ENCODE data around the gene KCNQ1.

The KCNQ1 gene

GRCh38 chr11:2776351-2777061, 331.7 kb downstream of the KCNQ1 start:
- DNase-seq = no peak

DNA sequence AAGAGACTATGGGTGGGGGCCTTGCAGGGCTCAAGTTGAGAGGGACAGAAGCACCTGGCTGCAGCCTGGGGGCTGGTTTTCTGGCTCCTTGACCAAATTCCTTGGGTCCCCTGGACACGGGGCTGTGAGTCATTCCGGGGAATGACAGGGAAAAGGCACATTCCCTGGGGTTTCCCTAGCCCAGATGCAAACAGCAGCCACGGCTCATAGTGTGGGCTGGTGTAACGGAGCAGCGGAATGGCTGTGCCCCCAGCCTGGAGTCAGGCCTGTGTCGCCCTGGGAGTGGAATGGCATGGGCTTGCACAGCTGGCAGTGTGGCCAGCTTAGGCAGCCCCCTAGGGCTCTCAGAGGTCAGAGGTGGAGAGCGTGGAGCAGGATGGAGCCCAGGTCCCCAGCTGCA, 332.6 kb downstream of the KCNQ1 start:
- DNase-seq = no peak

- peak; percentile 69 for DNase-seq
Observed at GRCh38 chr11:2777871-2778629, 333.2 kb downstream of the KCNQ1 start.

DNA sequence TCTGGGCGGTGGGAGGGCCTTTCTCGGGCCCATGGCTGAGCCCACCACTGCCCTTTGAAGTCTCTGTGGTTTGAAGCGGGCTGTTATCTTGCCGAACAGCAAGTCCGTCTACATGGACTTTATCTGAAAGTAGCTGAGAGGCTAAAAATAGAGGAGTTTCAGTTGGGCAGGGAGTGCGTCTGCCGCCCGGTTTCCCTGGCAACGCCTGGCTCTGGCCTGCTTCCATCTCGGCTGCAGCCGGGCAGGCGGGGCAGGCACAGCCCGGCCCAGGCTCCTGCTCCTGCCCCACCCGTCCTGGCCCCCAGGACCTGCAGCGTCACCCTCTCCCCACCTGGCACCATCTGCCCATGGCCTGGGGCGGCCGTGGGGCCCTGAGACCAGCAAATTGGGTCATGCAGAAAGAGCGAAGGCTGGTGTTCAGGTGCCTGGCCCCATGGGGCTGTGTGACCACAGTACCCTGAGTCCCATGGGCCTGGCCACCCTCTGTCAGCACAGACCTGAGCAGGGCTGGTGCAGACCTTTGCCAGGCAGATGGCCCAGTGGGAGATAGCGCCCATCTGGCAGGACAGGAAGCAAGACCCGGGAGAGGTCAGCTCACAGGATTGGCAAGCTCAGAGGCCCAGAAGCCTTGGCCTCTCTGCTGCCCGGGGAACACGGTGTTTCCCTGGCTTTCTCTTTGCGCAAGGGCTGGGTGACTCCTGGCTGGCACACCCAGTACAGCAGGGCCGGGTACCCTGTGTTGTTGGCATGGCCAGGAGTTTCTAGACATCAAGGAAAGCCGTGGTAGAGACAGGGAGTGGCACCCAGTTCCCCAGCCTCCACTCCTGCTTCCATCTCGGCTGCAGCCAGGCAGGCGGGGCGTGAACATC, 334.1 kb downstream of the KCNQ1 start:
- DNase-seq = peak; percentile 71

DNA sequence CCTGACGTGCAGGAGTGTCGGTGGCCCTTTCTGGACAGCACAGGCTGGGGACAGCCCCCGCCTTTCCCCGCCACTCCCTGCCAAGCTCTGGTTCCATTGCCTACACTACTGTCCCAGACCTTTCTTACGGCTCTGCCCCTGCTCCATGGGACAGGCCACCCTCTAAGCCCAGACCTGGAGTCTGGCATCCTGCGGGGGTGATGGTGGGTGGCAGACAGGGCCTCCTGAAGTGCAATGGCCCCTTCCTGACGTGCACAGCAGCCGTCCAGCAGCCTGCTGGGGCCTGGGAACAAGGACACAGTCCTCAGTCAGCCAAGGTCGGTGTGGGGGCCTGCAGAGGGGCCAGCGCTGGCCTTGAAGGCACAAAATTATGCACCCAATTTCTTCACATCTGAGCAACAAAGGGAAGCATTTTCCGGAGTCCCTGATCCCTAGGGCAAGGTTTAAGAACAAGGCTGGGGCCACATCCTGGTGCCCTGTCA, 334.7 kb downstream of the KCNQ1 start:
- DNase-seq = no peak

DNA sequence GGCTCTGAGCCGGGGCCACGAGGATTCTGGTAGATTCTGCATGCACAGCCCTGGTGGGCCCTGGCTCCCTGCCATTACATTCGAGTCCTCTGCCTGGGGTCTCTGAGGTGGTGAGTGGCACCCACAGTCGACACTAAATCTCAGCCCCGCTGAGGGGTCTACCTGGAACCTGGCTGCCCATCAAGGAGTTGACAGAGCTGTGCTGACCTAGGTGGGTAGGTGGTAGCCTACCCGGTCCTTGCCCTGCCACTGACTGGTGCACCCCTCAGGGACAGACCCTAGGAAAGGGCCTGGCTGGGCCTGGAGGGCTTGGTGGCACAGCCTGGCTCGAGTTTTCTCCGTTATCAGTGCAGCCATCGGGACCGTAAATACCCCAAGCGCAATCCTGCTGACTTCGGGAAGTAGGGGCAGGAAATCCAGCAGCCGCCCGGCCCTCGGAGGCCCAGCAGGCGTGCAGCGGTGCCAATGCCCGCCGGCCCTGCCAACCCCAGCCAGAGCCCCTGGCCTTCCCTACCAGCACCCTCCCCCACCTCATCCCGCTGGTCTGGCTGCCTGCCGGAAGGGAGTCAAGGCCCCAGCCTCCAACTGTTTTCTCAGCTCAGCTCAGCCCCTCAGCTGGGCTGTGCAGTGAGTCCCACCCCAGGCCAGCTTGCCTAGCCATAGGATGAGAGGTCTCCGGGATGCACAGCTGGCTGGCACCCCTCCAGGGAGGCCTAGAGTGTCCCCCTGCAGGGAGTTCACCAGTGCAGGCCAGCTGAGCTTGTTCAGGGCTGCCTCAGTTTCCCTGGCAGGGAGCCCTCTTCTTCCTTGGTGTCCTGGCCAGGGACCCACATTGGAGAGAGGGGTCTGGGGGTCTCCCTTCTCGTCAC, 335.4 kb downstream of the KCNQ1 start:
- no peak for DNase-seq

GRCh38 chr11:2780850-2781407, 336.1 kb downstream of the KCNQ1 start:
- no peak for DNase-seq

DNA sequence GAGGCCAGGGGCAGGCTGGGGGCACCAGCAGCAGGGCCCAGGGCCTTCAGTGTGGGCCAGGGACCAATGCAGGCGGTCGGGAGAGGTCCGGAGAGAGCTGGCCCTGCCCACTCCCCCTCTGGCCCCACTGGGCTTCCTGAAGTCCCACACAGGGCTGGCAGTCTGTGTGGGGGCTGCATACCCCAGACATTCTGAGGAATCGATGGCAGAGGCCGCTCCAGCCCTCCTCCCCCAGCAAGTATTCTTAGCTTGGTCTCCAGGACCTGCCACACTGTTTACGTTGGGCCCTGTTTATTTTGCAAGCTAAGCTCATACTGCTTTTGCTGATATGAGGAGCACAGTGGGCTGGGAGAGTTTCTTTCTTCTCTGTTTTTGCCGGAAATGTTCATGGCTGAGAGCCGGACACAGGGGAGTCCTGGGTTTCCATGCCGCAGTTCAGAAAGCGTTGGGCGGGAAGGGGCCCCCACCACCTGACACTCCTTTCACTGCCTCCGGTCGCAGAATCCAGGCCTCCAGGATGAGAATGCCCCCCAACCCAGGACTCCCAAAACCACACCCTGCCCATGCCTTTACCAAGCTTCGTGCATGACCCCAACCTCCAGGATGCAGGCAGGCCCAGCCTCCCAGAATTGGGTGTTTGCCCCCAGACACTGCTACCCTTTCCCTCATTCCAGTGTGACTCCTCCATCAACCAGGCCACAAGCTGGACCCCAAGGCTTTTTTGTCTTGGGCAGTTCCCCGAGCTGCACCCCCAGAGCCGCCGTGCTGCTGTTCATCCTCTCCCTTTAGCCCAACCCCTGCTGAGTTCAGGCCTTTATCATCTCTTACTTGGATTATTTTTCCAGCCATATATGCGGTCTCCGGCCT, 336.8 kb downstream of the KCNQ1 start:
- no peak for DNase-seq

DNA sequence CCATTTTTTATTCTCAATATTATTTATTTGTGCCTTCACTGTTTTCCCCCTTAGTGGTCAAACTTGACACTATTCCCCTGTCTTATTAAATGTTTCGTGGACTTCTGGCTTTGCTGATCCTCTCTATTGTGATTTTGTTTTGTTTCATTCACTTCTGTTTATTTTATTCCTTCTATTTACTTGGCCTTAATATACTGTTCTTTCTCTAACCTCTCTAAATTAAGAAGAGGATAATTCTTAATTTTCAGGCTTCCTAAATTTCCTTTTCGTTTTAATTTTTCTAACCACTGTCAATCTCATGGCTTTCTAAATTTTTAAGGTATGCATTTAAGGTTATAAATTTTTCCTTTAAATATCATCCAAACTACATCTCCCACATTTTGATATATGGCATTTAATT, 338.0 kb downstream of the KCNQ1 start:
- DNase-seq = no peak

DNA sequence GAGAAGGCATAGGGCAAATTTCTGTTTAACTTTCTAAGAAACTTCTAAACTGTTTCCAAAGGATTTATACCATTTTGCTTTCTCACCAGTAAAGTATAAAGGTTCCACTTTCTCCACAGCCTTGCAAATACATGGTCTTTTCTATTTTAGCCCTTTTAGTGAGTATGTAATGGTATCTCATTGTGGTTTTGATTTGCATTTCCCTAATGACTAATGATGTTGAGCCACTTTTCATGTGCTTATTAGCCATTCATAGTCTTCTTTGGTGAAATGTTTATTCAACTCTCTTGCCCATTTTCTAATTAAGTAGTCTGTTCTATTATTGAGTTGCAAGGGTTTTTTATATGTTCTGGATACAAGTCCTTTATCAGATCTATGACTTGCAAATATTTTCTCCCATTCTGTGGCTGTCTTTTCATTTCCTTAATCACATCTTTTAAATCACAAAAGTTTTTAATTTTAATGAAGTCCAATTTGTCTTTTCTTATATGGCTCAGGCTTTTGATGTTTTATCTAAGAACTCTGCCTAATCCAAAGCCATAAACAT, 338.8 kb downstream of the KCNQ1 start:
- no peak for DNase-seq

DNA sequence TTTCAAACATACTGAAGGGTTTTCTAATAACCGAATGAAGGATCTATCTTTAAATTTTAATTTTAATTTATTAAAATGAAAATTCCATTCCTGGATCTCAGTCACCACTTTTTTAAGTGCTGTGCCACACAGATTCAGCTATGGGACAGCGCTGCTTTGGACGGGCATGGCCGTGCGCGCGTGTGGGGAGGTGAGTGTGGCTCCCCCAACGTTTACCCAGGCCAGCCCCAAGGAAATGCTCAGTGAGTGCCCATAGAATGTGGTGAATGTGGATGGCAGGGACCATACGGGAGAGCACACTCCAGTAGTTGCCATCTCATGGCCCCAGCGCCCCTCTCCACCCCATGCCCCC, 343.0 kb downstream of the KCNQ1 start:
- no peak for DNase-seq

DNA sequence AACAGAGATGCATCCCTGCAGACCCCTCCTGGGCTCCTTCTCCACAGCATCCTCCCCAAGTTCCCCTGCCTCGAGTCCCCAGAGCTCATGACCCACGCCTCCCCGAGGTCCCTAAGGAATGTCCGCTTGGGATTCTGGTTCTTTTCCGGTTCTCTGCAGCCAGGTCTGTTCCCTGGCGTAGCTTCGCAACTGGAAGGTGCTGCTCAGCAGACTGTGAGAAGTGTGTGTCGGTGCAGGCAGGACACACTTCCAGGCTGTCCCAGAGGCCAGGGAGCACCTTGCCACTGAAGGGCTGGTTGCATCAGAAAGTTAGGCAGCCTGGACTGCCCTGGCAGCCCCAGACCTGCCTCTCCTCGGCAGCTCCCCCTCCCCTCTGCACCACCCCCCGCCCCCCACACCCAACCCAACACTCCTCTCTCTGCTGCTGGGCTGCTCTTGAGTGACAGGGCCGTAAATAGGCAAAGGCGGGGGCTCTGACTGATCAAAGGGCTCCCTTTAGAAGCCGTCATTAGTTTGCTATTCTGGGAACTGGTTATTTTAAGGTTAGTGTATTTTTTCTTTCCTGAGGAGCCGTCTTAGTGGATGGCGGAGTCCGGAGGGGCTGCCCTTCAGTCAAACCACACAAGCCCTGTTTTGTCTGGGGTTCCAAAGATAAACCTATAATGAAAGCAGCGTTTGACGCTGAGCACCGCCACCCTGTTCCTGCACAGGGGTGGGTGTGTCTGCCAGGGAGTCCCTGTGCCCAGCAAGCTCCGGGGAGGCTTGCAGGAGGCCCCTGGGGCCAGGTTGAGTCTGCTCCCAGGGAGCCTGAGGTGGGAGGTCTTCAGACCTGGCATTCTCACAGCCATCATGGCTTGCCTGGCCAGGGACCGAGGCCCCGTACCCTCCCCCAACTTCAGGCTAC, 343.6 kb downstream of the KCNQ1 start:
- no peak for DNase-seq

DNA sequence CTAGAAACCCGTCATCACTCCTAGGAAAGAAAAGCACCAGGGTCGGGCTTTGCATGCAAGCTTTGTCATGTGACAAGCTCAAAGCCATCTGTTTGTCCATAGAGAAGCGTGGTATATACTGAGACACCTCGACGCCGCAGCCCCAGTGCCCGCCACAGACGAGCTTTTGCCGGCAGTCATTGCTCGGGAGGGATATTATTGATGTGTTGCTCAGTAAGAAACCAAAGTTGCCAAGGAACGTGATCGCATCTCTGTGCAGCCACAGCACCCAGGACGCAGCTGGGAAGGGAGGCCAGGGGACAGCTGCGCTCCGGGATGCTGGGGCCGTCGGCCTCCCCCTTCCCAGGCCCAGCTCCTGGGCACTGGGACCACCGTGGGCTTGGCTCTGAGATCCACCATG, 344.5 kb downstream of the KCNQ1 start:
- no peak for DNase-seq

GRCh38 chr11:2789791-2790567, 345.2 kb downstream of the KCNQ1 start:
- no peak for DNase-seq

DNA sequence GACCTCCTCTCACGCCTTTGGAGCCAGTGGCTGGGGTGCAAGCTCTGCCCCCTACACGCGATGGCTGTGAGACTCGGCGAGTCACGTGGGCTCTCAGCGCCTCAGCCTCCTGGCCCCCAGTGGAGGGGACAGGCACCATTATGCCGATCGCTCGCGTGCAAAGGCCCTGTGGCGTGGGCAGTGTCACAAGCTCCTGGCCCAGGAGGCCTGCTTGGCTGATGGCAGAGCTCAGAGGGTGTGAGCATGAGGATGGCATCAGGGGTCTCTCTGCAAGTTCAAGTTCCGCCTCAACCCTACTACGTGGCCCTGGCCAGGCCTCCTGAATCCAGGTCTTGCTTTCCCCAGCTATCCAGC, 345.7 kb downstream of the KCNQ1 start:
- no peak for DNase-seq

DNA sequence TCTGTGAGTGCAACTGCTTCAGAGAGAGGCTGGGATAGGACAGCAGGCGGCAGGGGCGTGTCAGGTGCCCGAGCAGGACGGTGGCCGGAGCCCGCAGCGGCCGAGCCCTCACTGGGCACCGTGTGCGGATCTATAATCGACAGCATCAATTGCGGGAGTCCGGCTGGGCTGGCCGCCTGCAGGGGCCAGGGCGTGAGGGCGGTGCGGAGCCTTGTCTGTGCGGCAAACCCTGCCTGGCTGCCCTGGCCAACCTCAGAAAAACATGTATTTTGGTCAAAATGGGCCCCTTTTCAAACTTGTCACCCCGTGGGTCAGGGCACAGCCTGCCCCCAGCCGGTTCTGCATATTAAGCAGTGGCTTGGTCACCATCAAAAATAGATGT, 346.3 kb downstream of the KCNQ1 start:
- DNase-seq = no peak

GRCh38 chr11:2791521-2792380, 346.9 kb downstream of the KCNQ1 start:
- peak; percentile 26 for DNase-seq
